Peyer's patch (tissue), 4 donors: ENCODE results near the gene HYAL2. TPM values are rescaled to one million over a fixed set of nuclear protein-coding genes. Genes with fewer than 3 reads are reported as not detected.

Experiments
- DNase-seq, 3 donors: peaks; one replicate each; pipeline ENCODE4 v3.0.0-alpha.2; 2017 to 2019
- H3K27ac ChIP-seq, 4 donors: fragments of 200-600 bp; sonication (generic); one replicate each; pipeline ENCODE4 v1.5.1; 2016 to 2019
- H3K27me3 ChIP-seq, 2 donors: fragments of 200-600 bp; sonication (generic); one replicate each; pipeline ENCODE4 v1.5.1; 2019
- H3K36me3 ChIP-seq, 3 donors: fragments of 200-600 bp; sonication (generic); one replicate each; pipeline ENCODE4 v1.5.1; 2016 to 2019
- H3K4me1 ChIP-seq, 4 donors: fragments of 200-600 bp; sonication (generic); one replicate each; pipeline ENCODE4 v1.5.1; 2016 to 2019
- H3K4me3 ChIP-seq, 4 donors: fragments of 200-600 bp; sonication (generic); 1 replicate in 3 of 4; 2 replicates in 1 of 4; pipeline ENCODE4 v1.5.1; 2016 to 2019; ENCODE audit warnings: mild to moderate bottlenecking in 1 of 4
- H3K9me3 ChIP-seq, 4 donors: fragments of 200-600 bp; sonication (generic); one replicate each; pipeline ENCODE4 v1.5.1; 2016 to 2019; ENCODE audit warnings: mild to moderate bottlenecking in 1 of 4
- POLR2A ChIP-seq, 2 donors: fragments of 450-650 bp; IDR thresholded peaks; one replicate each; pipeline ENCODE4 v1.5.1; 2017; ENCODE audit warnings: antibody characterized with exemption in 2 of 2, mild to moderate bottlenecking in 2 of 2, moderate library complexity in 2 of 2
- total RNA-seq, 4 donors: library from RNA; depleted of rRNA; stranded (reverse); fragments of >200 nt; gene quantifications; one replicate each; pipeline ENCODE4 v1.1.0, GENCODE V29; 2016
- TF ChIP-seq, protein P1 (sequence below), 6 experiments: fragments of 450-650 bp in 4 of 6; fragments of 200-600 bp in 2 of 6; sonication (generic) in 1 of 6; IDR thresholded peaks; one replicate each; pipeline ENCODE4 v1.5.1; 2017 to 2019; ENCODE audit warnings: antibody characterized with exemption in 6 of 6, mild to moderate bottlenecking in 3 of 6, moderate library complexity in 1 of 6

HYAL2 gene
- total RNA-seq, 4 donors from 2014 or later: 18.2 to 63.1 (median 39.9) TPM

DNA sequence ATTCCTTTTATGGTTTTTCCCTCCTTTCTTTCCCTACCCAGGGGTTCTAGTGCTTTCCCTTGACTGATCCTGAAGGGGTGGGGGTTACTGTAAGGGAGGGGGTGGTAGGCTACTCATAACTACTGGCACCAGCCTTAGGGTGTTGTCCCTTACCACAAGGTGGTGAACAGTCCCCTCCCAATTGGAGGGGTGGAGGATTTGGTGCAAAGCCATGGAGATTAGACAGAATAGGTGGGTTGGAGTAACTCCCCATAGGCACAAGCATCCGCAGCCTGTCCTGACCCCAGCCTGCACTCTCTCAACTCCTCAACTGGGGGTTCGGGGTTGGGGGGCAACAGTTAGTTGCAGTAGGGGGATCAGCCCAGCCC is 2.6 kb upstream of the HYAL2 start:
- Histone ChIP-seq H3K27me3 (no peaks in the 10 kb centered on the region), H3K27ac (peak overlapping the region in 1 of 4 donors; percentile 91), H3K36me3 (peaks cover 0 to 20% (median 0%) of the 10 kb centered on the region in 3 donors), H3K4me1 (peaks cover 4 to 41% (median 23%) of the 10 kb centered on the region in 4 donors), H3K4me3 (no peak overlapping the region), H3K9me3 (no peaks in the 10 kb centered on the region)
- DNase-seq: no peak
- TF ChIP-seq, protein P1, sequence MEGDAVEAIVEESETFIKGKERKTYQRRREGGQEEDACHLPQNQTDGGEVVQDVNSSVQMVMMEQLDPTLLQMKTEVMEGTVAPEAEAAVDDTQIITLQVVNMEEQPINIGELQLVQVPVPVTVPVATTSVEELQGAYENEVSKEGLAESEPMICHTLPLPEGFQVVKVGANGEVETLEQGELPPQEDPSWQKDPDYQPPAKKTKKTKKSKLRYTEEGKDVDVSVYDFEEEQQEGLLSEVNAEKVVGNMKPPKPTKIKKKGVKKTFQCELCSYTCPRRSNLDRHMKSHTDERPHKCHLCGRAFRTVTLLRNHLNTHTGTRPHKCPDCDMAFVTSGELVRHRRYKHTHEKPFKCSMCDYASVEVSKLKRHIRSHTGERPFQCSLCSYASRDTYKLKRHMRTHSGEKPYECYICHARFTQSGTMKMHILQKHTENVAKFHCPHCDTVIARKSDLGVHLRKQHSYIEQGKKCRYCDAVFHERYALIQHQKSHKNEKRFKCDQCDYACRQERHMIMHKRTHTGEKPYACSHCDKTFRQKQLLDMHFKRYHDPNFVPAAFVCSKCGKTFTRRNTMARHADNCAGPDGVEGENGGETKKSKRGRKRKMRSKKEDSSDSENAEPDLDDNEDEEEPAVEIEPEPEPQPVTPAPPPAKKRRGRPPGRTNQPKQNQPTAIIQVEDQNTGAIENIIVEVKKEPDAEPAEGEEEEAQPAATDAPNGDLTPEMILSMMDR (IDR thresholded peaks at IDR 0.05): no peak
- TF ChIP-seq POLR2A (IDR thresholded peaks at IDR 0.05): no peak

- peaks cover 4 to 47% (median 24%) of the 10 kb centered on the region in 4 donors for H3K4me1 ChIP-seq
- no peaks in the 10 kb centered on the region for H3K27me3 ChIP-seq
- H3K27ac ChIP-seq: peak overlapping the region; percentile 1 to 91 (median 50)
- no peak overlapping the region for H3K4me3 ChIP-seq
- TF ChIP-seq, protein P1 (IDR thresholded peaks at IDR 0.05): peak; percentile 52 to 89 (median 82)
- no peak for TF ChIP-seq POLR2A (IDR thresholded peaks at IDR 0.05)
- H3K9me3 ChIP-seq: no peaks in the 10 kb centered on the region
- peak; percentile 68 to 85 (median 79) for DNase-seq
- H3K36me3 ChIP-seq: peaks cover 0 to 14% (median 0%) of the 10 kb centered on the region in 3 donors
Observed at GRCh38 chr3:50324351-50325112, 2.0 kb upstream of the HYAL2 start.

- Histone ChIP-seq H3K4me3 (no peak overlapping the region), H3K36me3 (peaks cover 0 to 16% (median 0%) of the 10 kb centered on the region in 3 donors), H3K27me3 (no peaks in the 10 kb centered on the region), H3K4me1 (peaks cover 4 to 50% (median 23%) of the 10 kb centered on the region in 4 donors), H3K27ac (peak overlapping the region; percentile 52 to 95 (median 90)), H3K9me3 (no peaks in the 10 kb centered on the region)
- no peak for TF ChIP-seq POLR2A (IDR thresholded peaks at IDR 0.05)
- TF ChIP-seq, protein P1 (IDR thresholded peaks at IDR 0.05): peak in 1 of 6 experiments; percentile 8
- peak in 1 of 3 donors; percentile 51 for DNase-seq
Observed at GRCh38 chr3:50323614-50324199, 1.2 kb upstream of the HYAL2 start.

DNA sequence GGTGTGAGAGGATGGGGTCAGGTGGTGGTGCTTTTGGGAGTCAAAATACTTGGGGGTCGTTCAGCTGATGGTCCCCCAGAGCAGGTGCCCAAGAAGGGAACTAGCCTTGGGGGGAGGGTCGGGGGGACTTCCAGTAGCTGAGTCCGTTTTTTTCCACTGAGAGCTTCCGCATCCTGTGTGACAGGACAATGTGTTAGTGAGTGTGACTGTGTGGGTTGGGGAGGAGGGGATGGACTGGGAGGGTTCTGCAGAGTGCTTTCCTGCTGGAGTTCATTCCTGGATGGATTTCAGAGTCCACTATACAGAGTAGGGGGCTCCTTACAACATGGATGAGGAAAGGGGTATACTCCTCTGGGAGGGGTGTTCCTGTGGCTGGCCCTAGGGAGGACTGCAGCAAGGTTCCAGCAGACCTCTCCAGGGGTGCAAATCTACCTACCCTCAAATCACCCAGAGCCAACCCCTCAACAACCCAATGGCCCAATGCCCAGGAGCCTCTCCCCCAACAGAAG is 601 bp upstream of the HYAL2 start:
- no peak for DNase-seq
- H3K27me3 ChIP-seq: no peaks in the 10 kb centered on the region
- TF ChIP-seq, protein P1 (IDR thresholded peaks at IDR 0.05): no peak
- no peak for TF ChIP-seq POLR2A (IDR thresholded peaks at IDR 0.05)
- H3K9me3 ChIP-seq: no peaks in the 10 kb centered on the region
- peaks cover 0 to 22% (median 0%) of the 10 kb centered on the region in 3 donors for H3K36me3 ChIP-seq
- H3K27ac ChIP-seq: peak overlapping the region; percentile 88 to 95 (median 90)
- H3K4me3 ChIP-seq: no peak overlapping the region
- peaks cover 4 to 52% (median 18%) of the 10 kb centered on the region in 4 donors for H3K4me1 ChIP-seq

- DNase-seq: no peak
- Histone ChIP-seq H3K36me3 (peaks cover 0 to 22% (median 0%) of the 10 kb centered on the region in 3 donors), H3K4me1 (peaks cover 6 to 57% (median 16%) of the 10 kb centered on the region in 4 donors)
Observed at GRCh38 chr3:50322115-50322385, 495 bp downstream of the HYAL2 start.

More at GRCh38 chr3:50322115-50322385, 495 bp downstream of the HYAL2 start:
- H3K27me3 ChIP-seq: no peaks in the 10 kb centered on the region
- peak overlapping the region; percentile 88 to 95 (median 90) for H3K27ac ChIP-seq
- H3K9me3 ChIP-seq: no peaks in the 10 kb centered on the region
- peak overlapping the region; percentile 77 to 98 (median 93) for H3K4me3 ChIP-seq
- TF ChIP-seq POLR2A (IDR thresholded peaks at IDR 0.05): peak in 1 of 2 donors; percentile 34
- TF ChIP-seq, protein P1 (IDR thresholded peaks at IDR 0.05): no peak
